NCI-H1417 treated with DMSO at 0.1 percent for 48 hours (cell line): ENCODE data around the gene CLASP1.
"Not testable (repeated sequence)": the region's sequence is repeated elsewhere in the genome, so short reads cannot be mapped to it uniquely, and the experiment has no call there.

ENCODE experiments used
- DNase-seq: peaks from one replicate; lab custom pipeline; 2025; lab: John Stamatoyannopoulos, UW

CLASP1 gene

GRCh38 chr2:121582272-121582671, 67.0 kb downstream of the CLASP1 start:
- no peak for DNase-seq

GRCh38 chr2:121579309-121579708, 70.0 kb downstream of the CLASP1 start:
- DNase-seq = no peak

DNA sequence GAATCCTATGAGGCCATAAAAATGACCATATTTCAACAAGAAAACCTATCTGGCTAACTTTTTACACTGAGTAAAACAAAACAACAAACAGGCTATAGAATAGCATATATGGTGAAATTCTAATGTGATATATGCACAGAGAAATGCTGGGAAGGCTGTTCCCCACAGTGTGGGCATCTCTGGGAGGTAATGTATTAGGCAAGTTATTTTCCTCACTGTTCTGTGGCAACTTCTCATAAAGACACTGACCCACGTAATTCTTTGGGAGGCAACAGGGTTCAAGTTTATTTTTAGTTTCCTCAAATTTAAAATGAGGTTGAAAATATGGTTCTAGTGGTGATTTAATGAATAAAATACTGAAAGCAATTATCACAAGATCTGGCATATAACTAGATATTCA, 71.9 kb downstream of the CLASP1 start:
- DNase-seq = no peak

GRCh38 chr2:121576263-121576662, 73.0 kb downstream of the CLASP1 start:
- no peak for DNase-seq

- no peak for DNase-seq
These were observed 73.5 kb downstream of the CLASP1 start for GRCh38 chr2:121575800-121576199.

GRCh38 chr2:121570667-121571055, 78.6 kb downstream of the CLASP1 start:
- DNase-seq = no peak

- DNase-seq = no peak
These were observed 79.1 kb downstream of the CLASP1 start for GRCh38 chr2:121570036-121570666.

GRCh38 chr2:121567957-121568409, 81.3 kb downstream of the CLASP1 start:
- no peak for DNase-seq

DNA sequence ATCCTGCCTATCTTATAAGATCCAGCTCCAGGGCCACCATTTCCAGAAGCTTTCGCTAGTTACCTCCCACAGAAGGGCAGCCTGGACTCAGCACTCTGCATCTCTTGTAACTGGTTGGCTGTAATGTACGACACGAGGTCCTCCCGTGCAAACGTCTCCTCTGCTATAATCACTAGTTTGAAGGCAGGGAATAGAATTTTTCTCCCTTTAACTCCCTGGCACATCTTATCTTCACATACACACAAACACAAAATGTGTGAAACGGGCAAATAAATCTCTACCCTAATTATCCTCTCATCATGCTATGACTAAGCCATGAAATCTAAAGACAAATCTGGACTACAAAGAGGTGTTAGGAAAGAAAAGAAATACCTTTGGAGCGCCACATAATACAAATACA, 81.8 kb downstream of the CLASP1 start:
- no peak for DNase-seq

- DNase-seq = no peak
These were observed 83.6 kb downstream of the CLASP1 start for GRCh38 chr2:121565389-121566250.

GRCh38 chr2:121564905-121565304, 84.4 kb downstream of the CLASP1 start:
- DNase-seq = no peak

DNA sequence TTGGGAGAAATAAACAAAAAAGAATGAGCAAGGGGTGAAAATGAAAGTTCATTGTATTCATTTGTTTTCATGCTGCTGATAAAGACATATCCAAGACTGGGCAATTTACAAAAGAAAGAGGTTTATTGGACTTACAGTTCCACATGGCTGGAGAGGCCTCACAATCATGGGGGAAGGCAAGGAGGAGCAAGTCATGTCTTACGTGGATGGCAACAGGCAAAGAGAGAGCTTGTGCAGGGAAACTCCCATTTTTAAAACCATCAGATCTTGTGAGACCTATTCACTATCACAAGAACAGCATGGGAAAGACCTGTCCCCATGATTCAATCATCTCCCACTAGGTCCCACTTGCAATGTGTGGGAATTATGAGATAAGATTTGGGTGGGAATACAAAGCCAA, 85.5 kb downstream of the CLASP1 start:
- not testable (repeated sequence) for DNase-seq

GRCh38 chr2:121562269-121563176, 86.7 kb downstream of the CLASP1 start:
- DNase-seq = no peak

DNA sequence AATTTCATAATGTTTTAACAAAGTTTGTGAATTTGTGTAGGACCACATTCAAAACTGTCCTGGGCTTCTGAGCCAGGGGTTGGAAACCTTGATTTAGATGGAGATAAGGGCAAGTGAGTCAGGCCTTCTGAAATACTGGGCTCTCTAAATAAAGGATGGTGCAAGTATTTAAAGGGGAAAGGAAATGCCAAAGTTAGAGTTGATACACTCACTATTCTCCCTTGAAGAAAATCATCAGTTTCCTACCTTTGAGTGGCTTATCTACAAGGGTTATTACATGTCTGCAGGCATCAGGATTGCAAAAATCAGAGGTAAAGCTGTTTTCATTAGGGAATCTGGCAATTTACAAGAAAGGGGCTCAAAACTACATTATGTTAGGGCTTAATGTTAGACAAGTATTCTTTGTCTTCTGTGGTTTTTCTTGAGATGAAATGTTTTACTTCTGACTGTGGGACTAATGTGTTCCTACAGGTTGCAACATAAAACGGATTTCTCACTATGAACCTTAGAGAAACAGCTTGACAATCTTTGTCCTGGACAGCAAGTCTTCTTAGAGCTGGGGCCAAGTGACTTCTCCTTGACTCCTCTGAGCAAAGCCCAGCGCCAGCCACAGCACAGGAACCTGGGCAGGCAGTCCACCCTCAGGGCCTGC, 87.5 kb downstream of the CLASP1 start:
- DNase-seq = no peak

DNA sequence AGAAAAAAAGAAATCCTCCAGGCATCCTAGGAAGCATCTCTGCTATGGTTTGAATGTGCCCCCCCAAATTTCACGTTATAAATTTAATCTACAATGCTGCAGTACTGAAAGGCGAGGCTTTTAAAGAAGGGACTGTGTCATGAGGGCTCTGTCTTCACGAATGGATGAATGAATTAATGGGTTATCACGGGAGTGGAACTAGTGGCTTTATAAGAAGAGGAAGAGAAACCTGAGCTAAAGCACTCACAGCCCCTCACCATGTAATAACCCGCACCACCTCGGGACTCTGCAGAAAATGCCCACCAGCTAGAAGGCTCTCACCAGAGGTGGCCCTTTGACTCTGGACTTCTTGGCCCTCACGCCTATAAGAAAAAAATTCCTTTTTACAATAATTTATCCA, 90.9 kb downstream of the CLASP1 start:
- DNase-seq = no peak

- no peak for DNase-seq
These were observed 94.3 kb downstream of the CLASP1 start for GRCh38 chr2:121555008-121555407.

DNA sequence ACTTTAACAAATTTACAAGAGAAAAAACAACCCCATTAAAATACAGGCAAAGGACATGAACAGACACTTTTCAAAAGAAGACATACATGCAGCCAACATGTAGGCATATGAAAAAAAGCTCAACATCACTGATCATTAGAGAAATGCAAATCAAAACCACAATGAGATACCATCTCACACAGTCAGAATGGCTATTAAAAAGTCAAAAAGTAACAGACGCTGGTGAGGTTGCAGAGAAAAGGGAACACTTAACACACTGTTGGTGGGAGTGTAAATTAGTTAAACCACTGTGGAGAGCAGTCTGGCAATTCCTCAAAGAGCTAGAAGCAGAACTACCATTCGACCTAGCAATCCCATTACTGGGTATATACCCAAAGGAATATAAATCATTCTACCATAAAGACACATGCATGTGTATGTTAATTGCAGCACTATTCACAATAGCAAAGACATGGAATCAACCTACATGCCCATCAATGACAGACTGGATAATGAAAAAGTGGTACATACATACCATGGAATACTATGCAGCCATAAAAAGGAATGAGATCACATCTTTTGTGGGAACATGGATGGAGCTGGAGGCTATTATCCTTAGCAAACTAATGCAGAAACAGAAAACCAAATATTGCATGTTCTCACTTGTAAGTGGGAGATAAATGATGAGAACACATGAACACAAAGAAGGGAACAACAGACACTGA, 96.6 kb downstream of the CLASP1 start:
- DNase-seq = not testable (repeated sequence)

- no peak for DNase-seq
These were observed 98.6 kb downstream of the CLASP1 start for GRCh38 chr2:121550669-121551068.

DNA sequence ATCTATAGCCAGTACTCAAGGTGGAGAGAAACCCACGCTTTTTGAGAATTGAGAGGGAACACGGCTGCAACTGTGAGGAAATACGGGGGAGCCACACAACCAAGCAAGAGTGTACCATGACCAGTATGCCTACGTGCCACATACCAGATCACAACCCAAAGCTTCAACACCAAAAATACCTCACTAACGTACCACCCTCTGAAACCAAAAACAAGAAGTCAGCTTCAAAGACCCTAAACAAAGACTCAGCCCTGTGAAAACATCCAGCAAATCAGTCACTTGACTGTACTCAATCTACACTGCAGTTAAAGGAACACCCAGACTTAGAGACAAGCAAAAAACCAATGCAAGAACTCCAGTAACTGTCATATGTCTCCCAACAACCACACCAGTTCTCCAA, 101.6 kb downstream of the CLASP1 start:
- no peak for DNase-seq

DNA sequence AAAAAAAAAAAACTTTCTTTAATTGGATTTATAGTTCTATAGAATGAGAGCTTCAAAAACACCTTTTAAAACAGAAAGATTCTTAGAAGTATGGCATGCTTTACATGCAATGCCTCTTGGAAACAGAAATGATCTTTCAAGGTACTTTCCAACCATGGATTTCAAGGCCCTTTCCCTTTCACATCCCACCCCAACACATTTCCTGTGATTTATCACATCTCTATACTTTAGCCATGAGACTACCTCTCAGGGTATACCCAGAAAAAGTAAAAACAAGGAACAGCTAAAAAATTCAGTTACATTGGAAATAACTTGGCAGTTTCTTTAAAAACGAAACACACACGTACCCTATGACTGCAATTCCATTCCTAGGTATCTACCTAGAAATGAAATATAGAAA, 103.3 kb downstream of the CLASP1 start:
- DNase-seq = no peak

GRCh38 chr2:121545257-121545656, 104.0 kb downstream of the CLASP1 start:
- no peak for DNase-seq
